ENCODE results near the gene GRM8.

Gene GRM8

DNA sequence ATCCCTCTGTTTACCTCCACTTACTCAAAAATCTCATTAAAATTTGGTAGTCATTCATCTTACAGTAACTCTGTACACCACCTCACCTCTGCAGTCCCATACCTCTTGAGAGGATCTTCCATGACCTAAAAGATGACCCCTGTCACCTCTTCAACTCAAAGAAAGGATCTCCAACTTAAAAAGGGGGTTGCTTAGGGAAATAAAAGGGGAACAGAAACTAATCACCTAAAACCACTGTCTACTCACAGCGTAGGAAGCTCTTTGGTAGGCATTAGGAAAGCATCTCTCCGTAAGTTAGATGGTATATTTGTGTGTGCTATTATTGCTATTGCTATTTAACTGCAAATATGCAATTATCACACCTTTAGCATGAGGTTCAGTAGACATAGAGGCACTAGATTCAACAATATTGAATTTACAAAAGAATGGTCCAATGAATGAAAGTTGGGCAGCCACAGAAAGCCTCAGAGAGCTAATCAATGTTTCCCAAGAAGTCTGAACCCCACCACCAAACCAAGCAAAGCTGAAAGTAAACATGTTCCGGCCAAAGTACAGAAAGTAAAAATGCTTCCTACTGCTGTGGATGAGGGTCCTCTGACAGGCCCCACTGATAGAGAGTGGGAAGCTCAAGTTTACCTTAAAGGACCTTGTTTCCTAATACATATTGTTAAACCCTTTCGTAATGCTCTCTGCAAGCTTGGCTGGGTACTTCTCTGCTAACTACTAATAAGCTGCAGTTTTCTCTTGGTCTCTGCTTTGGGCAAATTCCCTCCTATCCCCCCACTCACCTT lies 105.8 kb downstream of the GRM8 start:
- no peak for DNase-seq

DNA sequence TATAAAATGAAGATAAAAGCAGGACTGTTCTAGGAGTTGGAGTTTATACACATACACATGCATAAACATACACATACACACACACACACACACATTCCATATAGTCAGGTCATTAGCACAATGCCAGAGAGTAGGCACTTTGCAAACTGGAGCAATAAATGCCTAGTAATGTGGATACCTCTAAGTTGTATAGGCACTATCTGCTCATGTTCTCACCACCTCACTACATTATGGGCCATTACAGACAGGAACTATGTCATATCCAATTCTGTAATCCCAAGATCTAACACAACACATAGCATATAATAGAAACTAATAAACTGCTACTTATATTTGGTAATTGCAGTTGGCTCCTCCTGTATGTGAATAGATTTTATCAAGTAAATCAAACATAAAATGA lies 115.6 kb downstream of the GRM8 start:
- DNase-seq, result no peak

- no peak for DNase-seq
Observed at GRCh38 chr7:127135871-127136485, 116.8 kb downstream of the GRM8 start.

- DNase-seq, result no peak
Observed at GRCh38 chr7:127123220-127123619, 129.5 kb downstream of the GRM8 start.

DNA sequence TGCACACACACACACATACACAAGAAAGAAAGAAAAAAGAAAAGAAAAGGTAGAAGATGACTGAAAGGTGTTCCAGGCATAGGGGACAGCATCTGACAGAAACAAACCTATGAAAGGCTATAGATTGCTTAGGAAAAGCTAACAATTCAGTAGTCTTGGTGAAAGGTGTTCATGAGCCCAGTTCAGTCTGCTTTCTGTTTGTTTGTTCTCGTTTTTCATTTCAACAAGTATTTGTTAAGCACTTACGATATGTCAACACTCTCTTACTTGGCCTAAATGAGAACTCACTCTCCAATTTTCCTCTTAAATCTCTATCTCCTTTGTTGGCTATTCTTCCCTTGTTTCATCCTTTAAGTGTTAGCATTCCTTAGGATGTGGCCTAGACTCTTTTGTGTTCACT lies 133.2 kb downstream of the GRM8 start:
- peak; percentile 80 for DNase-seq

GRCh38 chr7:127114742-127115265 lies 137.9 kb downstream of the GRM8 start:
- DNase-seq, result no peak

GRCh38 chr7:127107601-127108007 lies 145.1 kb downstream of the GRM8 start:
- no peak for DNase-seq

DNA sequence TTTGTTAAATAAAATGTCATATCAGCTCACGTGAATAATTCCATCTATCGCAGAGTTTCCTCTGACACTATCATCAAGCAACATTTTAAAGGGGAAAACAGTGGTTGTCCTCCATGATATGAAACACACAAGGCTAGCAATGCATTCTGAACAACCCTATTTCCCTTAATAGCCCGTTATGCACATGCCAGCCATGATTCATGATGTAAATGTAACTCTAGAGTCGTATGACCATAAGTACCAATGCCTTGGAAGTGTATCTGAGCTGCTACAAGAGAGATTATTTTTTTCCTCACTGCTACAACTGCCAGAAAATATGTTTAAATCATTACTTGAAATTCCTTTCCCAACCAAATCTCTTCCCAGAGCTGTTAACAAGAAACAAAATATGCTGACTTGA lies 159.4 kb downstream of the GRM8 start:
- no peak for DNase-seq

GRCh38 chr7:127091620-127092019 lies 161.1 kb downstream of the GRM8 start:
- DNase-seq, result no peak

- no peak for DNase-seq
Observed at GRCh38 chr7:127089146-127089545, 163.6 kb downstream of the GRM8 start.

GRCh38 chr7:127081539-127081938 lies 171.2 kb downstream of the GRM8 start:
- DNase-seq, result no peak

- DNase-seq, result no peak
Observed at GRCh38 chr7:127080576-127080975, 172.2 kb downstream of the GRM8 start.

- DNase-seq, result no peak
Observed at GRCh38 chr7:127066974-127067373, 185.8 kb downstream of the GRM8 start.

DNA sequence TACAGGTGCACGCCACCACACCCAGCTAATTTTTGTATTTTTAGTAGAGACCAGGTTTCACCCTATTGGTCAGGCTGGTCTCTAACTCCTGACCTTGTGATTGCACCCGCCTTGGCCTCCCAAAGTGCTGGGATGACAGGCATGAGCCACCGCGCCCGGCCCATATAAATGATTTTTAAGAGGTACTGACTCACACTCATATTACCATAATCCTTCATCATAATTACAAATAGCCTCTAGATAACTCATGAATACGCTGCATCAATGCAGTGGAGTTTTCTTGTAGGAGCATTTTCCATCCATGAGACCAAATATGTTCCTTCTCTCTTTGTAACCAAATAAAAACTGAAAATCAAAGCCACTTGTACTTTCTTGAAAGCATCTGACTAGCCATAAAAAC lies 193.3 kb downstream of the GRM8 start:
- DNase-seq, result no peak

GRCh38 chr7:127057918-127058317 lies 194.8 kb downstream of the GRM8 start:
- DNase-seq, result no peak

- no peak for DNase-seq
Observed at GRCh38 chr7:127056202-127056601, 196.5 kb downstream of the GRM8 start.

DNA sequence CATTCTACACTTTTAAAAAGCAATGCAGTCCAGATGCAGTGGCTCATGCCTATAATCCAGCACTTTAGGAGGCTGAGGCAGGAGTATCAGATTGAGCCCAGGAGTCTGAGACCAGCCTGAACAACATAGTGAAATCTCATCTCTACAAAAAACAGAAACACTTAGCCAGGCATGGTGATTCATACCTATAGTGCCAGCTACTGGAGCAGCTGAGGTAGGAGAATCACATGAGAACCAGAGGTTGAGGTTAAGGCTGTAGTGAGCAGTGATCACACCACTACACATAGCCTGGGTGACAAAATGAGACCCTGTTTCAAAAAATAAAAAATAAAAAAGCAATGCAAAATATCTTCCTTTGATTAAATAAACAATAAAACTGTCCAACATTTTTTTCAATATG lies 205.2 kb downstream of the GRM8 start:
- DNase-seq, result no peak

DNA sequence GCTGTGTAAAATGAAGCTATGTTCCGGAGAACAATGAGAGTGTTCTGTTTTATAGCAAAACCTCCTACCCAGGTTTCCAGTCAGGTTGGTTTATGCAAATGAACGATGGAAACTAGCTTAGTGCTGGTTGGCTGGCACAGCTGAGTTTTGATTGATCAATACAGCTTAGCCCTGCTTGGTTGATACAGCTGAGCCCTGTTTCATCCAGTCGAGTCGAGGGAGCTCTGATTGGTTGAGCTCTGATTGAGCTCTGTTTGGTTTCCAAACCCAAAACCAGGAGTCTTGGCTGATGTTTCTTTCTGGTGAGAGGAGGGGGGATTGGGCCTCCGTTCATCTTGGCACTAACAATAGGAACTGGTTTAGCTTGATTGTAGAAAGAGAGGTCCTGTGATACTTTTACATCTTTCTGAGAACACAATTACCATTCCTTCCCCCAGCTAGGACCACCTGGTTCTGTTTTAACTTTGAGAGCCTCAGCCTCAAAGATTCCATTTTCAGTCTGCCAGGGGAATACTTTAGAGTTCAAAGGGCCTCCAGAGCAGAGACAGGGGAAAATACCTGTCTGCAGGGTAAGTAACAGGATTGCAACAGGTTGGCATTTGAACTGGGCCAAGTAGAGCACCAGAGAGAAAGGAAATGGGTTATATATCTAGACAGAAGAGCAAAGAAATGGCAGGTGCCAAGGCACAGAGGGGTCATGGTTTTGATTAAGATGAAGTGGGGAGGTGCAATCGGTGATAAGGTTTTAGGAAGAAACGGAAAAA lies 210.9 kb downstream of the GRM8 start:
- DNase-seq, result no peak

GRCh38 chr7:127040042-127040441 lies 212.7 kb downstream of the GRM8 start:
- DNase-seq, result no peak

DNA sequence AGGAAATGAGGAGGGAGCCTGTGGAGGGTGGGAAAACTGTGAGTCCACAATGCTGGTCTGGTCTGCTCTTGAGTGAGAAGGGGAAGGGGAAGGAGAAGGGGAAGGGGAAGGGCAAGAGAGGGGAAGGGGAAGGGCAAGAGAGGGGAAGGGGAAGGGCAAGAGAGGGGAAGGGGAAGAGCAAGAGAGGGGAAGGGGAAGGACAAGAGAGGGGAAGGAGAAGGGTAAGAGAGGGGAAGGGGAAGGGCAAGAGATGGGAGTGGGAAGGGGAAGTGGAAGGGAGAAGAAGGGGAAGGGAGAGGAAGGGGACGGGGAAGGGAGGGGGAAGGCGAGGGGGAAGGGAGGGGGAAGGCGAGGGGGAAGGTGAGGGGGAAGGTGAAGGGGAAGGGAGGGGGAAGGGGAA lies 213.2 kb downstream of the GRM8 start:
- DNase-seq, result no peak

- DNase-seq, result no peak
Observed at GRCh38 chr7:127035203-127035849, 217.4 kb downstream of the GRM8 start.

DNA sequence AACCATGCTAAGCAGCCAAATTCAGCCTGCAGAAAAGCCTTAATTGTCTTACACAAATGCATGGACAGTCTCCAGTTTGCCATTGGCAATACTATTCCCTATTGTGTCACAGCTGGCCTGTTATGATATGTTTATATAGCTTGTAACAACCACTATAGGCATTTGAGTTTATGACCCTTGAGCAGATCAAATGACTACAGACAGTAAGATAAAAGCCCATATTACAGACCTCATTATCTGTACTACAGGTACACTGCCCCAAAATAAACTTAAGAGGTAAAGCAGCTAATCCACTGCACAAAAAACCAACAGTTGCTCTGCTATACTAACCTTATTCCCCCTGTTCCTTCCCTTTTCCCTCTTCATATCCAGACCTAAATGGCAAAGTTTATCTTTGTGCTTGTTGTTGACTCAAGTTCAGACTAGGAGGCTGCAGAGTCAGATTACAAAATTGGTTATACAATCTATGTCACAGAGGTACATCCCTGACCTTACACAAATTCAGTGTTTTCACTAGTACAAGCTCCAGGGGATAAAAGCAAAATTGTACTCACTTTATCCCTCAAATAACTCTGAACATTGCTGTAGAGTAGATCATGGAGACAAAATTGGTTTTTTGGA lies 218.4 kb downstream of the GRM8 start:
- peak; percentile 60 for DNase-seq

DNA sequence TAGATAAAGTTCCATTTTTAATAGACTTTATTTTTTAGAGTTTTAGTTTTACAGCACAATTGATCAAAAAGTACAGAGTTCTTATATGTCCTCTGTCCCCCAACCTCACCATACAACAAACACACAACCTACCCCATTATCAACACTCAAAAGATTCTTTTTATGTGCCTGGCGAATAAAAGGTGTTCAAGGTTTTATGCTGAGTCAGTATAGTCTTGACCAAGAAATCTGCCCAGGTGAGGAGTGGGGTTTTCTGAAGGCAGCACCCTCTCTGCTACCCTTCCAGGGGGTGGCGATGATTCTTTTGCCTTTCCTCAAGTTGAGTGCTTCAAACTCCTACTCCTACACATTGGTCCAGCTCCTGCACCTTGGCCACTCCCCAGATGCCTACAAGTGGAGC lies 222.9 kb downstream of the GRM8 start:
- no peak for DNase-seq

All from NCI-H2029 (cell line).